Measurements from ENCODE around the gene RIPK1.
"Not testable (repeated sequence)": the region's sequence is repeated elsewhere in the genome, so short reads cannot be mapped to it uniquely, and the experiment has no call there.

RIPK1 gene

GRCh38 chr6:3058957-3059356, 9.3 kb upstream of the RIPK1 start:
- Mint-ChIP-seq H3K4me1 (ENCODE audit: low read depth) (peaks cover 19% of the 10 kb centered on the region), H3K9me3 (ENCODE audit: low read depth) (no peaks in the 10 kb centered on the region), H3K36me3 (no peaks in the 10 kb centered on the region), H3K4me3 (no peak overlapping the region), H3K27me3 (no peaks in the 10 kb centered on the region), H3K27ac (no peak overlapping the region)

DNA sequence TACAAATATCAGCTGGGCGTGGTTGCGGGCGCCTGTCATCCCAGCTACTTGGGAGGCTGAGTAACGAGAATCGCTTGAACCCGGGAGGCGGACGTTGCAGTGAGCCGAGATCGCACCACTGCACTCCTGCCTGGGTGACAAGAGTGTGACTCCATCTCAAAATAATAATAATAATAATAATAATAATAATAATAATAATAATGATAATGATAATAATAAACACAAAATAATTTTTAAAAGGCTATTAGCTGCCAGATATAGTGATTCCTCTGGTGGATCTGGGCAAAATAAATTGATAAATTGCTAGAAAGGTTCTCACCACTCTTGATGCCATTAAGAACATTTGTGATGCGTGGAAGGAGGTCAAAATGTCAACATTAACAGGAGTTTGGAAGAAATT, 8.2 kb upstream of the RIPK1 start:
- peaks cover 20% of the 10 kb centered on the region for H3K4me1 Mint-ChIP-seq (ENCODE audit: low read depth)
- H3K4me3 Mint-ChIP-seq; H3K36me3 Mint-ChIP-seq; H3K27me3 Mint-ChIP-seq; H3K27ac Mint-ChIP-seq; H3K9me3 Mint-ChIP-seq (ENCODE audit: low read depth): not testable (repeated sequence)

DNA sequence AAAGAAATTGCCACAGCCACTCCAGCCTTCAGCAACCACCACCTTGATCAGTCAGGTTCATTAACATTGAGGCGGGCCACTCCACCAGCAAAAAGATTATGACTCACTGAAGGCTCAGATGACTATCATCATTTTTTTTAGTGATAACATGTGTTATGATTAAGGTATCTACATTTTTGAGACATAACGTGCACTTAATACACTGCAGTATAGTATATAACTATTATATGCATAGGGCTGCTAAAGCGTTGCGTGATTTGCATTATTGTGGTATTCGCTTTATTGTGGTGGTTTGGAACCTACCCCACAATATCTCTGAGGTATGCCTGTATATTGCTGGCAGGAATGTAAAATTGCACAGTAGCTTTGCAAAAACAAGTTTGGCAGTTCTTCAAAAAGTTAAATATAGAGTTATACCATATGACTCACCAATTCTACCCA, 6.8 kb upstream of the RIPK1 start:
- Mint-ChIP-seq H3K27ac (no peak overlapping the region), H3K27me3 (no peaks in the 10 kb centered on the region), H3K9me3 (ENCODE audit: low read depth) (no peaks in the 10 kb centered on the region), H3K36me3 (no peaks in the 10 kb centered on the region), H3K4me3 (no peak overlapping the region), H3K4me1 (ENCODE audit: low read depth) (peaks cover 23% of the 10 kb centered on the region)

DNA sequence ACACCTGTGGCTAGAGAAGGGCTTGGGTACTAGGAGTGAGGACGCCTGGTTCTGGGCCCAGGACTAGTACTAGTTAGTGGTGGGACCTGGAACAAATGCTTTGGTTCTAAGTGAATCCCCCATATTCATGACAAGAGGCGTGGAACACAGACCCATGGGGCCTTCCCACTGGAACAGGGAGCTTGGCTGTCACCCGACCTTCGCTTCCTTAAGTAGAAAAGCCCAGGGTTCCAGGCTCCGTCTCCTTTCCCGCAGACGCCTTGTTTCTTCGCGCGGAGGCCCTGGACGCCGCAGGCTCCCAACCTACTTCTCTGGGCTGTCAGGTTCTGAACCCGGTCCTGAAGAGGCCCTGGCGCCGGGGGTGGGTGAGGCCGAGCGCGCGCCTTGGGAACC, 5.0 kb upstream of the RIPK1 start:
- H3K27ac Mint-ChIP-seq, result not testable (repeated sequence)

DNA sequence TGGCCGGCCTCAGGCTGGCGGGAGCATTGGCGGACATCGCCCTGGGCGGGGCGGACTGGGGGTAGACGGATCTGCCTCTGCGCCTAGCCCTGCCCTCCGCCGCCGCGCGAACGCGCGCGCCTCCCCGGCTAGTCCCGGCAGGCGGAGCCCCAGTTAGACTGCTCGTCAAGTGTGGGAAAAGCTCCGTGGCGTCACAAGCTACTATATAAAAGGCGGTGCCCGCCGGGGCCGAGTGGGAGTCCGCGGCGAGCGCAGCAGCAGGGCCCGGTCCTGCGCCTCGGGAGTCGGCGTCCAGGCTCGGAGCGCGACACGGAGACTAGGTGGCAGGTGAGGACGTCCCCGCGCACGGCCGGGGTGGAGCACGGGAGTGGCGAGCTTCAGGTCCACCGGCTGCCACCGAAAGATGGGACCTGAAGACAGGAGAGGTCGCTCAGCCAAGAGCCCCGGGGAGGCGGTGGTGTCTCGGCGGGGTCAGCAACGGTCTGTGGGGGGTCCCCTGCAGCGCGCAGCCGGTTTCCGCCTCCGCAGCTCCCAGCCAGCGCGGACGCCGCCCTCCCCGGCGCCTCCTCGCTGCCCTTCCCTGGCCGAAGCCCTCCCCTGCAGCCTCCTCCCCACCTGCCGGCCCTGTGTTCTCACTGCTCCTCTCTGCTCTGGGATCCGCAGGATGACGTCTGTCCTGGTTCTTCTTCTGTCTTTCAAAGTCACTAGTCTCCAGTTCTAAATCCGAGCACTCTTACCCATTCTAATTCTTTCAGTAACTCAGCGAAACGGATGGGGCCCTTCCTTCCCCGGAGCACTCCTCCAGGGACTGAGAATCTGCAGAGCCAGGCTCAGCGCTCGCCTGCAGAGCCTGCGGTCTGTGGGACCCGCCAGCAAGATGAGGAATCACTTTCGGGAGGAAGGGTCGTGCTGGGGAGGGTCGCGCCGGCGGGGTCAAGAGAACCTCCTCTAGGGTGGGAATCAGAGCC, 4.3 kb upstream of the RIPK1 start:
- H3K9me3 Mint-ChIP-seq (ENCODE audit: low read depth), result no peaks in the 10 kb centered on the region
- peak overlapping the region; percentile 96 for H3K4me3 Mint-ChIP-seq
- peaks cover 32% of the 10 kb centered on the region for H3K4me1 Mint-ChIP-seq (ENCODE audit: low read depth)
- peak overlapping the region; percentile 79 for H3K27ac Mint-ChIP-seq
- H3K27me3 Mint-ChIP-seq, result no peaks in the 10 kb centered on the region
- H3K36me3 Mint-ChIP-seq, result no peaks in the 10 kb centered on the region

More for the DNA sequence above, 5.0 kb upstream of the RIPK1 start:
- Mint-ChIP-seq H3K4me1 (ENCODE audit: low read depth) (peaks cover 36% of the 10 kb centered on the region), H3K4me3 (peak overlapping the region; percentile 96)
- H3K36me3 Mint-ChIP-seq; H3K27me3 Mint-ChIP-seq; H3K9me3 Mint-ChIP-seq (ENCODE audit: low read depth): not testable (repeated sequence)

- H3K9me3 Mint-ChIP-seq (ENCODE audit: low read depth), result no peaks in the 10 kb centered on the region
- H3K4me1 Mint-ChIP-seq (ENCODE audit: low read depth), result peaks cover 69% of the 10 kb centered on the region
- H3K27me3 Mint-ChIP-seq, result no peaks in the 10 kb centered on the region
- no peaks in the 10 kb centered on the region for H3K36me3 Mint-ChIP-seq
- H3K4me3 Mint-ChIP-seq, result peak overlapping the region; percentile 0
- peak overlapping the region; percentile 3 for H3K27ac Mint-ChIP-seq
Measured at GRCh38 chr6:3071568-3071967, 3.3 kb downstream of the RIPK1 start.

GRCh38 chr6:3072798-3073197, 4.5 kb downstream of the RIPK1 start:
- no peaks in the 10 kb centered on the region for H3K9me3 Mint-ChIP-seq (ENCODE audit: low read depth)
- no peak overlapping the region for H3K4me3 Mint-ChIP-seq
- H3K27ac Mint-ChIP-seq, result no peak overlapping the region
- no peaks in the 10 kb centered on the region for H3K36me3 Mint-ChIP-seq
- no peaks in the 10 kb centered on the region for H3K27me3 Mint-ChIP-seq
- H3K4me1 Mint-ChIP-seq (ENCODE audit: low read depth), result peaks cover 68% of the 10 kb centered on the region

DNA sequence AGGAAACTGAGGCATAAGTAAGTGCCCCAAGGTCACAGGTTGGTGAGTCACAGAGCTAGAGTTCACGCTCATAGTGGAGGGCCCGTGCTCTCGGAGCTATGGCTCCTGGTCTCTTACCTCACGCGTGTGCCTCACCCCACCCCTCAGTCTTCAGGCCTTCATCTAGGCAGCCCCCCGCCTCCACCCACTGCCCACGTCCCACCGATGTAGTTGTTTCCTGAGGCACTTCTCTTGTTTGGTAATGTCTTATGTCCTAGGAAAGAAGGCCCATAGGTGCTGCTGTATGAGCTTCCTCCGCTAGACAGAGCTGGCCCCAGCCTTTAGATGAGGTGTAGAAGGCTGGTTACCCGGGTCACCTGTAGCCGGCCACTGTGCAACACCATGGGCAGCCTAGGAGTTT, 5.1 kb downstream of the RIPK1 start:
- peaks cover 4% of the 10 kb centered on the region for H3K36me3 Mint-ChIP-seq
- H3K27me3 Mint-ChIP-seq, result no peaks in the 10 kb centered on the region
- peaks cover 67% of the 10 kb centered on the region for H3K4me1 Mint-ChIP-seq (ENCODE audit: low read depth)
- H3K27ac Mint-ChIP-seq, result no peak overlapping the region
- no peaks in the 10 kb centered on the region for H3K9me3 Mint-ChIP-seq (ENCODE audit: low read depth)
- no peak overlapping the region for H3K4me3 Mint-ChIP-seq

- peak overlapping the region; percentile 55 for H3K4me3 Mint-ChIP-seq
- peak overlapping the region; percentile 86 for H3K27ac Mint-ChIP-seq
- H3K4me1 Mint-ChIP-seq (ENCODE audit: low read depth), result peaks cover 53% of the 10 kb centered on the region
- H3K36me3 Mint-ChIP-seq, result peaks cover 6% of the 10 kb centered on the region
- H3K27me3 Mint-ChIP-seq, result no peaks in the 10 kb centered on the region
- no peaks in the 10 kb centered on the region for H3K9me3 Mint-ChIP-seq (ENCODE audit: low read depth)
Measured at GRCh38 chr6:3075772-3076113, 7.4 kb downstream of the RIPK1 start.

DNA sequence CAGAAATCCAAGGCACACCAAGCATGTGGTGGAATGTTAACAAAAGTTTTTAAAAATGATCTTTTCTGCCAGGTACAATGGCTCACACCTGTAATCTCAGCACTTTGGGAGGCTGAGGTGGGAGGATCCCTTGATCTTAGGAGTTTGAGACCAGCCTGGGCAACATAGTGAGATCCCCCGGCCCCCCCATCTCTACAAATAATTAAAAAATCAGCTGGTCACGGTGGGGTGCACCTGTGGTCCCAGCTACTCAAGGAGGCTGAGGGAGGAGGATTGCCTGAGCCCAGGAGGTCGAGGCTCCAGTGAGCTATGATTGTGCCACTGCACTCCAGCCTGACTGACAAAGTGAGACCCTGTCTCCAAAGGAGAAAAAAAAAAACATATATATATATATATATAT, 8.0 kb downstream of the RIPK1 start:
- Mint-ChIP-seq H3K27me3 (no peaks in the 10 kb centered on the region), H3K4me3 (no peak overlapping the region), H3K4me1 (ENCODE audit: low read depth) (peaks cover 48% of the 10 kb centered on the region), H3K27ac (no peak overlapping the region), H3K9me3 (ENCODE audit: low read depth) (no peaks in the 10 kb centered on the region), H3K36me3 (peaks cover 6% of the 10 kb centered on the region)

GRCh38 chr6:3077430-3077829, 9.1 kb downstream of the RIPK1 start:
- Mint-ChIP-seq H3K9me3 (ENCODE audit: low read depth) (no peaks in the 10 kb centered on the region), H3K4me3 (no peak overlapping the region), H3K4me1 (ENCODE audit: low read depth) (peaks cover 40% of the 10 kb centered on the region), H3K27me3 (no peaks in the 10 kb centered on the region), H3K27ac (no peak overlapping the region), H3K36me3 (peaks cover 6% of the 10 kb centered on the region)

- H3K9me3 Mint-ChIP-seq (ENCODE audit: low read depth); H3K27me3 Mint-ChIP-seq; H3K27ac Mint-ChIP-seq; H3K4me3 Mint-ChIP-seq: not testable (repeated sequence)
- peaks cover 10% of the 10 kb centered on the region for H3K36me3 Mint-ChIP-seq
- H3K4me1 Mint-ChIP-seq (ENCODE audit: low read depth), result peaks cover 32% of the 10 kb centered on the region
Measured at GRCh38 chr6:3078952-3079351, 10.7 kb downstream of the RIPK1 start.

GRCh38 chr6:3079682-3080081, 11.4 kb downstream of the RIPK1 start:
- Mint-ChIP-seq H3K36me3 (peaks cover 13% of the 10 kb centered on the region), H3K27me3 (no peaks in the 10 kb centered on the region), H3K9me3 (ENCODE audit: low read depth) (no peaks in the 10 kb centered on the region), H3K4me1 (ENCODE audit: low read depth) (peaks cover 27% of the 10 kb centered on the region), H3K27ac (no peak overlapping the region), H3K4me3 (no peak overlapping the region)

- H3K4me1 Mint-ChIP-seq (ENCODE audit: low read depth), result peaks cover 8% of the 10 kb centered on the region
- peaks cover 25% of the 10 kb centered on the region for H3K36me3 Mint-ChIP-seq
- H3K9me3 Mint-ChIP-seq (ENCODE audit: low read depth), result no peaks in the 10 kb centered on the region
- no peaks in the 10 kb centered on the region for H3K27me3 Mint-ChIP-seq
- no peak overlapping the region for H3K4me3 Mint-ChIP-seq
- H3K27ac Mint-ChIP-seq, result no peak overlapping the region
Measured at GRCh38 chr6:3081960-3082359, 13.7 kb downstream of the RIPK1 start.

GRCh38 chr6:3085074-3085473, 16.8 kb downstream of the RIPK1 start:
- Mint-ChIP-seq H3K36me3 (peaks cover 26% of the 10 kb centered on the region), H3K27me3 (no peaks in the 10 kb centered on the region), H3K27ac (no peak overlapping the region), H3K4me3 (no peak overlapping the region), H3K4me1 (ENCODE audit: low read depth) (peaks cover 1% of the 10 kb centered on the region), H3K9me3 (ENCODE audit: low read depth) (no peaks in the 10 kb centered on the region)
